ENCODE data around the gene KLHL5.

Gene KLHL5

GRCh38 chr4:39044956-39045826, 16.8 kb upstream of the KLHL5 start:
- DNase-seq, result no peak

DNA sequence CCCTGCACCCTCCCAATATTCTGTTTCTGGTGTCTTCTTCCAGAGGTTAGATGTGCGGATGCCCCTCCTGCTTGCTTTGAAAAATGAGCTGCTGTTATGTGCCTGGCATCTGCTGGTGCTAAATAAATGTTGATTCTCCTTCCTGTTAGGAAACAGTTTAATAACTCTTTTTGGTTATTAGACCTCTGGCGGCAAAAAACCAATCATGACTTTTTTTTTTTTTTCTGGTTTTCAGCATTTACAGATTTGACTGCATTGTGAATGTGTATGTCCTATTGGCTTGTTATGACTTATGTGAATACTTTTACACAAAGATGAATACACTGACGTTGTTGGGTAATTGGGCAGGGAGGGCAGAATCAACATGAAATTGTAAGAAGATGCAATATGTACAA, 16.2 kb upstream of the KLHL5 start:
- DNase-seq, result no peak

GRCh38 chr4:39046249-39046648, 15.8 kb upstream of the KLHL5 start:
- no peak for DNase-seq

DNA sequence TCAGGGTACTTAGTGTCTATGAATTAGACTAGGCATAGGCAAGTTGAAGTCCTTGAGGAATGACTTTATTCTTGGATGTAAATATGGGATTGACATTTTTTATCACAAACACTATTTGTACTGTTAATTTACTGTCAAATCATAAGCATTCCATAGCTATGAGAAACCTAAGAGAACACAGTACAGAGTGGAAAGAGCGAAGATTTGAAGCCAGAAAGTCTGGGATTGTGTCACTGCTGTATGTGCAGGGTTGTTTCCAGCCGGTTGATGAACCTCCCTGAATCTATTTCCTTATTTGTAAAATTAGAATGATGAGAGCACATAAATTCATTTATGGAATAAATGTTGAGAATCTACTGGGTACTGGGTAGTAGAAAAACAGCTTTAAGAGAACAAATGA, 14.4 kb upstream of the KLHL5 start:
- no peak for DNase-seq

DNA sequence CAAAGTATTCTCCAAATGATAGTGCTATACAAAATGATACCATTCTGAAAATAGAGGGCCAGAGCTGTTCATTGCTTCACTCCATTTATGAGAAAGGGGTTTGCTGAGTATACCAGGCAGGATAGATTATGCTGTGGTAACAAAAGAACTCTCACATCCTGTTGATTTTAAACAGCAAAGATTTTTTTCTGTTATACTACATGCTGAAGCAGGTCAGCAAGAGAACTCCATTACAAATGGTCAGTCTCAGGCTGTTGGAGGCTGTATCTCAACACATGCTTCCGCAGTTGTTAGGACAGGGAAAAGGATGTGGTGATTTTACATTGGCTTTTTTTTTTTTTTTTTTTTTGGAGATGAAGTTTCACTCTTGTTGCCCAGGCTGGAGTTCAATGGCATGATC, 13.7 kb upstream of the KLHL5 start:
- DNase-seq, result no peak

DNA sequence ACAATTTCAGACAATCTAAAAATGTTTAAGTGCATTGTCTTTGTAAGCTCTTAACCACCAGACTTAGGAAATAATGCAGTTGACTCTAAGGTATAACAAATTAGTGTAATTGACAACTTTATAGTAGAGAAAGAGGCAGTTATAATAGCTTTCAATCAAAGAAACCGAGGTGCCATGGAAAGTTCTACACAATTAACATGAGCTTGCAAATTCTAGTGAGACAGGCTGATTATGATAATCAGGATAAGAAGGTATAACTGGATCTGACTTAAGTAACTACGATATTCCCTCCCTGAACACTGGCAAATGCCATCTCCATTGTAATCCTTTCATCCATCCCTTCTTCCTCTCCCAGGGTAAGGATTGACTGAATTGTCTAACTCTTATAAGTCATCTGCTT, 11.4 kb upstream of the KLHL5 start:
- no peak for DNase-seq

GRCh38 chr4:39051492-39051891, 10.5 kb upstream of the KLHL5 start:
- no peak for DNase-seq

DNA sequence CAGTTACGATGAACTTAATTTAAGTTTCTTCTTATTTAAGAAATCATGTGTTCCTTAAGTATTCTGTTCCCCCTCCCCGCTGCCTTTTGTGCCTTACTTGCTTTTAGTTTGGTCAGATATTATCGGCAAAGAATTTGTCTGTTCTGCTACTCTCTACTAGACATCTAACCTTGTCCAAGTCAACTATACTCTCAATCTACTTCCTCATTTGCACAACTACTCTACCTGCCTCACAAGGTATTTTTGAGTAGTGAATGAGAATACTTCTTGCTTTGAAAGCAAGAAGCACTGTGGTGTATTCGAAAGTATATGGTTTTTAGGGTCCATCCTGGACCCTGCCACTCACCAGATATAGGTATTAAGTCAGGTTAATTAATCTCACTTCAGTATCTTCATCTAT, 8.0 kb upstream of the KLHL5 start:
- no peak for DNase-seq

- no peak for DNase-seq
Measured at GRCh38 chr4:39054497-39054896, 7.5 kb upstream of the KLHL5 start.

GRCh38 chr4:39056023-39056422, 6.0 kb upstream of the KLHL5 start:
- no peak for DNase-seq

DNA sequence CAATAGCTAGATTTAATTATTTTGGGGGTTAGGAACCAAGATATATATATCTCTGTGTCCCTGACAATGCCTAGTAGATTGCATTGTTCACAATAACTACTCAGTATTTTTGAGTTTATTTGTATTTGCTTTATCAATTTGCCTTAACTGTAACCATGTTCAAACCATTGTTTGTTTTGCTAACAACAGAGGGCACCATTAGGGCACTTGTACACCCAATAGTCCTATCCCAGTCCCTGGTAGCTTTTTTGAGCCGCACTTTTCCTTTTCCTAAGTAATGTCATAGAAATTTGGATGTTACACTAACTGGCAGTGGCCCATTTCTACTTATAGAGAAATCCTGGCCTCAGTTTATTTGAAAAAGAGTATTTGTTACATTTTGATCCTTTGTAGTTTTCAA, 575 bp upstream of the KLHL5 start:
- DNase-seq, result no peak

DNA sequence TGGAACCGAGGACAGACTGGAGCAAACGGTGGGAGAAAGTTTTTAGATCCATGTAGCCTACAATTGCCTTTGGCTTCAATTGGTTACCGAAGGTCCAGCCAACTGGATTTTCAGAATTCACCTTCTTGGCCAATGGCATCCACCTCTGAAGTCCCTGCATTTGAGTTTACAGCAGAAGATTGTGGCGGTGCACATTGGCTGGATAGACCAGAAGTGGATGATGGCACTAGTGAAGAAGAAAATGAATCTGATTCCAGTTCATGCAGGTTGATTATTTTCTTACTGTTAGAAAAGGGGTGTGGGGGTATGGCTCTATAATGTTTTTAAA, 702 bp downstream of the KLHL5 start:
- no peak for DNase-seq

GRCh38 chr4:39063430-39063829, 1.4 kb downstream of the KLHL5 start:
- no peak for DNase-seq

GRCh38 chr4:39066371-39066770, 4.3 kb downstream of the KLHL5 start:
- no peak for DNase-seq

DNA sequence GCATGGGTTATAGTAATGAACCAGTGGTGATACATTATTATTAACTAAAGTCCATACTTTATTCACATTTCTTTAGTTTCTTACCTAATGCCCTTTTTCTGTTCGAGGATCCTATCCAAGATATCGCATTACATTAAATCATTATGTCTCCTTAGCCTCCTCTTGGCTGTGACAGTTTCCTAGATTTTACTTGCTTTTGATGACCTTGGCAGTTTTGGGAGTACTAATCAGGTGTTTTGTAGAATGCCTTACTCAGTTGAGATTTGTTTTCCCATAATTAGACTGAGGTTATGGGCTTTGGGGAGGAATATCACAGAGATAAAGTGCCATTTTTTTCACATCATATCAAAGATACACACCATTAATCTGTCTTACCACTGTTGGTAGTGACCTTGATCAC, 5.0 kb downstream of the KLHL5 start:
- DNase-seq, result no peak

DNA sequence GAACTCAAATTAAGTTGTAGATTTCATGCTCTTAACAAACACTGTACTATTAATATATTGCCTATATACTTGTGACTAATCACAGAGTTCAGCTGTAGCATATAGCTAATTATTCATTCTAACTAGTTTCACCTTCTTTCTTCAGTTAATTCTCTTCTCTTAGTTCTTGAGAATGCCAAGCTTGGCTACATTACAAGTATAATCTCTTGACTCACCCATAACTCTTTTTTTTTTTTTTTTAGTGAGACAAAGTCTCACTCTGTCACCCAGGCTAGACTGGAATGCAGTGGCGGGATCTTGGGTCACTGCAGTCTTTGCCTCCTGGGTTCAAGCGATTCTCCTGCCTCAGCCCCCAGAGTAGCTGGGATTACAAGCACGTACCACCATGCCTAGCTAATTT, 5.4 kb downstream of the KLHL5 start:
- DNase-seq, result no peak

GRCh38 chr4:39068907-39069306, 6.9 kb downstream of the KLHL5 start:
- no peak for DNase-seq

DNA sequence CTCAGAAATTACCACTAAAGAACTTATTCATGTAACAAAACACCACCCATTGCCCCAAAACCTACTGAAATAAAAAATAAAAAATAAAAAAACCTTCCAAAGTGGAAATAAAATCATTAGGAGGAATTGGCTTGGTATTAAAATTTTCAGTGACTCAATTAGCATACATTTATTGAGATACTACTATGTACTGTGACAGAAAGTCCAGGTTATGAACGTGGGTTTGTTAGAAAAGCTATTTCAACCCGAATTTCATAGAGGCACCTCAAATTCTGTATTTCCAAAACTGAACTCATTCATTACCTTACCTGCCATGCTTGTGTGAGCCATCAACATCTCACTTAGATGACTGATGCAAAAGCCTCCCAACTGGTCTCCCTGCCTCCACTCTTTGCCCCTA, 16.8 kb downstream of the KLHL5 start:
- no peak for DNase-seq

- DNase-seq, result no peak
Measured at GRCh38 chr4:39083164-39083563, 21.1 kb downstream of the KLHL5 start.

DNA sequence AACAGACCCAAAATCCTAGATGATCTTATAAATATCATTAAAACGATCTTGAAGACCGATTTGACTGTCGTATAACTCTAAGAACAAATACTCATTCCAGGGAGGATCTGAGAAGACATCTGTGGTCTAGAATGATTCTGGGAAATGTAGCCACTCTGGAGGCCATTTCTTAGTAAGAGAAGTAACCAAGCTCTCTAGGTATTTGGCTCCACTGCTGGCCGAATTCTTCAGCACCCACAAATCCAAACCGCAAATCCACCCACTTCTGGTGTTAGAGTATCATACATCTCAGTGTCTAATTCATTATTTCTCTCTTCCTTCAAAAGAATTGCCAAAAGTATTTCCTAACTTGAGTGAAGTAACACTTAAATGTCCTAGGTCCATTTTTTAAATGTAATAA, 23.9 kb downstream of the KLHL5 start:
- DNase-seq, result no peak

DNA sequence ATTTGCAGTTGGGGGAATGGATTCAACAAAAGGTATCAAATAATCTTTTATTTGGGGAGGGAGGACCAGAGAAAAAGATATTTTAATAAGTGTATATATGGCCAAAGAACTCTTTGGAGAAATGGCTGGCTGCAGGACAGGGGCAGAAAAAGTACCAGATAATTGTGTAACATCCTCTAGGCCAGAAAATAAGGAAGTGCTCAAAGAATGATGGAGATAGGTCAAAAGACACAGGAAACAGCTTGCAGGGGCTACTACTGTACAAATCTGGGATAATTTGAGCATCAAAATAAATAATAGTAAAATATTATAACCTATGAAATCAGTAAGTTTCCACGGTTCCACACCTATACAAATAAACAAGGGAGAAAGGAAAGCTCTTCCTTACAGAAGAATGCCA, 34.8 kb downstream of the KLHL5 start:
- no peak for DNase-seq

GRCh38 chr4:39097290-39097689, 35.3 kb downstream of the KLHL5 start:
- no peak for DNase-seq

DNA sequence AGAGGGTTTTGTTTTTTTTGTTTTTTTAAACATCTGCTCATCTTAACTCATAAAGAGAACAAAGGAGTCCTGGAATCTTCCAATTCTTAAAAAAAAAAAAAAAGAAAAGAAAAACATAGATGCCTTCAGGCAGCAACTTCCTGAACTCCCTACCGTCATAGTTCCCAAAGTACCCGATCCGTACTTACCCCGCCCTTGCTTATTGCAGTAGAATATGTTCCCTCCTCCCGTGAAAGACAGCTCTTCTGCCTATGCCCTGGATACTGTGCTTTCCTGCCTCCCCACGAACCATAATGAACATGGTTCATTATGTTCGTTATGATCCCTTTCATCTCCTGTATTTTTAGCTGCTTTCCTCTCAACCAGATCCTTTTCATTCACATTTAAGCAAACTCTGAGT, 40.3 kb downstream of the KLHL5 start:
- no peak for DNase-seq

DNA sequence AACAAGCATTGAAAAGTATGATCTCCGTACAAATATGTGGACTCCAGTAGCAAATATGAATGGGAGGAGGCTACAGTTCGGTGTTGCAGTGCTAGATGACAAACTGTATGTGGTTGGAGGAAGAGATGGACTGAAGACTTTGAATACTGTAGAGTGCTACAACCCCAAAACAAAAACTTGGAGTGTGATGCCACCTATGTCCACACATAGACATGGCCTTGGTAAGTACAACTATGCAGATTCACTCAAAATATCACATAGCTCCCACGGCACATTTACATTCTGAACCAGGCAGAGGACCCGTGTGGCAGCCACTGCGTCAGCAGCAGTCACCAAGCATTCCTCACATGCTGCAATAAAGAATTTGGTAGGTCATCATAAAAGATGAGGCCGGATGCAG, 41.3 kb downstream of the KLHL5 start:
- DNase-seq, result no peak

DNA sequence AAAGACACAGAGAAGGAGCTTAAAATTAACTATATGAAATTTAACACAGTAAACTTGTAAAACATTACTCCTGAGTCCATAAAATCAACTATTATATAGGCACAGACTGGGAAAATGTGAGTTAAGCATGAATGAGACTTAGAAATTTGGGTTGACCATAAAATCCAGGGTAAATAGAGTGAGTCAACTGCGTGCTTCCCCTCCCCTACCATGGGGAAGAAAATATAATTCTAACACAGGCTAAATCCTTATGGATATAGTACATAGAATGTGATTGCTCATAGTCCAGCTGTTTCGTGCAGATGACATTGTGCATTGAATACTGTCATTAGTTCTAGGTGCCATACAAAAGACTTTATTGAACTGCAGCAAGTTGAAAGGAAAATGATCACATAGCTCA, 42.2 kb downstream of the KLHL5 start:
- DNase-seq, result no peak

- no peak for DNase-seq
Measured at GRCh38 chr4:39106011-39106410, 44.0 kb downstream of the KLHL5 start.
